LNCAP (cell line): ENCODE measurements around the gene MET.

ENCODE experiments used
- TF ChIP-seq, protein P1 (sequence below): fragments of 450-650 bp; IDR thresholded peaks from 2 replicates; pipeline ENCODE4 v1.5.1; 2017; ENCODE audit warnings: mild to moderate bottlenecking

Gene MET

DNA sequence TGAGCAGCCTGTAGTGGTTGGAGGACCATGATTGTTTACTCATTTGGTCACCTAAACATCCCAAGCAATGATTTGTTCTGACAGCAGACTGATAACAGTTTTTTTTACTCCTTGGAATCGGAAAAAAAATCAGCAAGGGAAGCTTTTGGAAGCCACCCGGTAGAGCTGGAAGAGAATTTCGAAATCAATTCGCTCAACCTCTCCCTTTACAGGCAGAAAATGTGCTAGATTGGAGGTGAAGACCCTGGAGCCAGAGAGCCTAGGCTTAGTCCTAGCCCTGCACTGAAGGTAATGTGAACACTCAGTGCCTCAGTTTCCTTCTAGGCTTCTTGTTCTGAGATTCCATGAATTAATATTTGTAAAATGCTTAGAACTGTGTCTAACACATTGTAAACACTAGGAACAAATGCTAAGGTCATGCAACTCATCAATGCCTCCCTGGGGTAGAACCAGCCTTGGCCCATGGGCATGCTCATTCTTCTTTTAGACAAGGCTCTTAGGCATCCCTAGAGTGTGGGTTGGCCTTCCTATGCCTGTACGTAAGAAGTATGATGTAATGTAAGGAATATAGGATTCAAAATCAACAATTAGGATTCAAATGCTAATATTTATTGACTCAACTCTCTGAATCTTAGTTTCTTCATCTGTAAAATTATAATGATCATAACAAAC, 52.7 kb downstream of the MET start:
- TF ChIP-seq, protein P1, sequence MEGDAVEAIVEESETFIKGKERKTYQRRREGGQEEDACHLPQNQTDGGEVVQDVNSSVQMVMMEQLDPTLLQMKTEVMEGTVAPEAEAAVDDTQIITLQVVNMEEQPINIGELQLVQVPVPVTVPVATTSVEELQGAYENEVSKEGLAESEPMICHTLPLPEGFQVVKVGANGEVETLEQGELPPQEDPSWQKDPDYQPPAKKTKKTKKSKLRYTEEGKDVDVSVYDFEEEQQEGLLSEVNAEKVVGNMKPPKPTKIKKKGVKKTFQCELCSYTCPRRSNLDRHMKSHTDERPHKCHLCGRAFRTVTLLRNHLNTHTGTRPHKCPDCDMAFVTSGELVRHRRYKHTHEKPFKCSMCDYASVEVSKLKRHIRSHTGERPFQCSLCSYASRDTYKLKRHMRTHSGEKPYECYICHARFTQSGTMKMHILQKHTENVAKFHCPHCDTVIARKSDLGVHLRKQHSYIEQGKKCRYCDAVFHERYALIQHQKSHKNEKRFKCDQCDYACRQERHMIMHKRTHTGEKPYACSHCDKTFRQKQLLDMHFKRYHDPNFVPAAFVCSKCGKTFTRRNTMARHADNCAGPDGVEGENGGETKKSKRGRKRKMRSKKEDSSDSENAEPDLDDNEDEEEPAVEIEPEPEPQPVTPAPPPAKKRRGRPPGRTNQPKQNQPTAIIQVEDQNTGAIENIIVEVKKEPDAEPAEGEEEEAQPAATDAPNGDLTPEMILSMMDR, result no peak

DNA sequence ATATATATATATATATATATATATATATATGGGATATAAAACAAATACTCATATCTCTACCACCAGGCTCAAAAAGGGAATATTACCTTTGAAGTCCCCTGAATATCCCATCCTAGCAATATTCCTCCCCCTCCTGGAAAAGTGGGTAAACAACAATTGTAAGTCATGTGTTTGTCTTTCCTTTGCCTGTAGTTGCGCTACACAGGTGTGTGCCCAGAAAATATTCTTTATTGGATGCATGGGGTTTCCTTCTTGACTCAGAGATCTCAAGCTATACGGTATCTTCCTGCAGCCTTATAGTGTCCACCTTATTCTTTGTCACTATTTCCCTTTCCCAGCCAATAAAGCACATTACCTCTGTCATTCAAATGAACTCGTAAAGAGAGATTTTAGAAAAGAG, 54.2 kb downstream of the MET start:
- TF ChIP-seq, protein P1, result no peak

DNA sequence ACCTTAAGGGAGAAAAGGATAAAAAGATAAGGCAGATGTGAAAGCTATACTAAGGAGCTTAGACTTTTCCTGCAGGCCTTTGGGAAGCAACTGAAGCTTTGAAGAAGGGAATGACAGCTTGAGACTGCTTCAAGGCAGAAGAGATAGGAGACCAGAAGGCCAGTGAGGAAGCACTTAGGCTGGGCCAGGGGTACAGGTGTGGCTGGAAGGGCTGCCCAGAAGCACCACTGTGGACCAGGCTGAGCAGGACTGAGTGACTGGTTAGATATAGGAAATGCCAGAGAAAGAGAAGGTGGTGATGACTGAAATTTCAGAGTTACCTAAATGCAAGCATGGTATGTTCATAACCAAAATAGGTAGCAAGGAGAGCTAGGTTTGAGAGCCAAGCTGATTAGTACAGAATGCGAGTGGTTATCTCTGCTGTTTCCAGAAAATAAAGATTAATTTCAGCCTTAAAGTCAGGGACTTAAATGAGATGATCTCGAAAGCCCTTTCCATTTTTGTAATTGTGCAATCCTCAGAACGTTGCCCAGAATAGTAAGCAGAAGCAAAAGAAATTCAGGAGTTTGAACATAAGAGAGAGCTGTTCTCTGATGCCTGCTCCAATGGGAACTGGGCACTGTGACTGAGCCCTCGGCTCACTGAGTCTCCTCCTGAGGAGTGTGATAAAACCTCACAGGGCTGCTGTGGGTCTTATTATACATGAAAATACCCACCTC, 54.9 kb downstream of the MET start:
- TF ChIP-seq, protein P1, result no peak

DNA sequence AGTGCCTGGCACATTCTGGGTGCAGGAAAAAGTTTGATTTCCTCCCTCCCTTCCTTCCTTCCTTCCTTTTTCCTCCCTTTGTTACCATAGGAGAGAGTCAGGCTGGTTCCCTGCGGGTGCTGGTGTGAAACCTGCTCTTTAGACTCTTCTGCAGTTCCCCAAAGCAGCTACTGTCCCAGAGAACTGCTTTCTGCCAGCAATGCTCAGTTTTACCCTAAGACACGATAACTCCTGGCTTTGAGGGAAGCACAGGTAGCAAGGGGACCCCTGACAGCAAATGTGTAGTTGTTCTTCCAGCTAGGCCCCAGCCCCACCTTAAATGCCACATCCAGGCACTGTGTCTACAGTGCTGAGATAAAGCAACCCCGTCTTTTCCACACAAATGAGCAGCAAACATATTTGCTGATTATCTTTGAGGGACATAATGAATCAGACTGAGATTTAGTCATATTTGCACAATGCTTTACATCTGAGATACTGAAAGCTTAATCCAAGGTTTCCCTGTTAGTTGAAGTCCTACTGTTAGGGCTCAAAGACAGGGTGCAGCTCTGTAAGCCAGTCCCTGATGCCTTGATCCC, 55.5 kb downstream of the MET start:
- TF ChIP-seq, protein P1, result no peak

DNA sequence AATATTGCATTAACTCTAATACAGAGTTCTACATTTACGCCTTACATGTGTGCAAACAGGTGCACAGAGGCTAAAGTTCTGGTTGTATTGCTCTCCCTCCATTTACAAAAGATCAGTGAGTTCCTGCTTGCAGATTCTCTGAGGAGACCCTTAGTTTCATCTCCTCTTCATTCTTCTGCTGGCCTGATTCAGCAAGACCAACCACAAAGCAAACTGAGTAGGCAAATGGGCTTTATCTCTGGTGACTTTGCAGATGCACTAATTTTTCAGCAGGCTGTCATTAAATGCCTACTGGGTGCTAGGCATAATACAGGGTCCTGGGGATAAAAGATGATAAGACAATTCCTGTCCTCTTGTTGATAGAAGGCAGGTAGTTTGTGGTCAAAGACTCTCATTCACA, 56.4 kb downstream of the MET start:
- TF ChIP-seq, protein P1, result no peak

DNA sequence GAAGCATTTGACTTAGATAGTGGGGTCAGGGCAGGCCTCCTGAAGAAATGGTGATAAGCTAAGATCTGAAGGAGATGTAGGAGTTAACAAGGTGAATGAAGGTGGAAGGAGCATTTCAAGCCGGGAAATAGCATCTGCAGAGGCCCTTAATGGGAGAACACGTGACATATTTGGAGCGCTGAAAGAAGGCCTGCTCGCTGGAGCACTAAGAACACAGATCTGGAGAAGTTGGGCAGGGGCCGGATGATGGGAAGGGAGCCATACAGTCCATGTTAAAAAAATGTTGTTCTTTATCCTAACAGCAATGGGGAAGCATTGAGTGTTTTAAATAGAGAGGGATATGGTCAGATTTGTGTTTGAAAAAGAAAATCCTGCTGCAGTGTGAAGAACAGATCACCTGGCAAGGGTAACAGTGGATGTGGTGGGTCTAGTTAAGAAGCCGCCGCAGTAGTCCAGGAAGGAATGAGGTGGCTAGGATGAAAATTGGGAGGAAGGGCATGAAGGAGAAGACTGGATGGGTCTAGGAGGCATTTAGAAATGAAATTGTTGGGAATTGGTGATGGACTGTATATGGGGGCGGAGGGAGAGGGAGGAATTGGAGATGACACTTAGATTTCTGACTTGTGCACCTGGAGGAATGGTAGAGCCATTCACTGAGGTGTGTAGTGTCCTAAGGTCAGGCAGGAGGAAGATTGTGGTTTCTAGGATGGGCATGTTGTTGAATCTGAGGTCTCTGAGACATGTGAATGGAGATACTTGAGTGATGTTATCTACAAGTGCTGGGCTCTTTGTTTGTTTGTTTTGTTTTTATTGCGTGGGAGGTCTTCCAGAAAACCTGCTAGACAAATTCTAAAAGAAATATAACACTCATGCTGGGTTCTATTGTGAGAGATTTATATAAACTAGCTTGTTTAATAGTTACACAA, 58.4 kb downstream of the MET start:
- TF ChIP-seq, protein P1, result no peak

DNA sequence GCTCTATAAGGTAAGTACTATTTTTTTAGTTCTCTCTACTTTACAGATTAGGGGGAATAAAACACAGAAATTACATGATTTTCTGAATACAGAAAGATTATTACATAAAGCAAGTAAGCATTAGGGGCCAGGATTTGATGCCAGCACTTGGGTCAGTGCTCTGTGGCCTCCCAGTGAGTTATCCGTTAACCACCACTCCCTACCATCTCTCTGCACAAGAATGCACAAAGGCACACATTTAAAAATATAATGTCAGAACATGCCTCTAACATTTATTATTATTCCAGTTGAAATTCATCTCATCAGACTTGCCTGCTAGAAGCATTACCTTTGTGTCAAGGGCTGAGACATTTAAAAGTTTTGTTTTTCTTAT, 59.0 kb downstream of the MET start:
- TF ChIP-seq, protein P1, result no peak
